B cell (primary cell): Measurements from ENCODE around the gene ELFN1. TPM values are rescaled to one million over a fixed set of nuclear protein-coding genes. Genes with fewer than 3 reads are reported as not detected.

Experiments used
- ATAC-seq: fragments of 200-7000 bp; cut with Tn5 transposase; one replicate; pipeline ENCODE4 v1.10.0; 2021; ENCODE audit warnings: low read depth, mild to moderate bottlenecking, moderate number of reproducible peaks, moderate library complexity
- CTCF ChIA-PET: fragments of 350-600 bp; sonication (Branson Sonifier 250); formaldehyde crosslinking; loops from one replicate; lab custom pipeline; 2021; ENCODE audit warnings: antibody characterized with exemption, inconsistent platforms; lab: Charles Lee
- POLR2A ChIA-PET: fragments of 350-600 bp; sonication (Branson Sonifier 250); formaldehyde crosslinking; loops from one replicate; lab custom pipeline; 2021; ENCODE audit warnings: antibody characterized with exemption; lab: Charles Lee
- DNase-seq: peaks from one replicate; pipeline ENCODE4 v3.0.0; 2013
- H2AFZ ChIP-seq: 2 replicates; pipeline ENCODE4 v1.6.1; 2012; ENCODE audit warnings: mild to moderate bottlenecking, low read depth, low read length; ENCODE audit not compliant: insufficient read depth, poor library complexity, severe bottlenecking
- H3K27ac ChIP-seq, 2 donors: 1 replicate in 1 of 2; 2 replicates in 1 of 2; pipeline ENCODE4 v1.5.1; 2012 to 2013; ENCODE audit warnings: low read length in 2 of 2, mild to moderate bottlenecking in 2 of 2, moderate library complexity in 1 of 2
- H3K27me3 ChIP-seq, 4 experiments: fragments of 200-600 bp in 1 of 4; sonication (generic) in 1 of 4; replicated peaks in 1 of 4; 1 replicate in 2 of 4; 2 replicates in 2 of 4; pipeline versions ENCODE4 v1.6.1 to v1.7.0; 2013 to 2016; ENCODE audit warnings: low read length in 3 of 4, mild to moderate bottlenecking in 2 of 4, mixed read lengths in 1 of 4, moderate library complexity in 1 of 4; ENCODE audit not compliant: insufficient read depth in 4 of 4, control insufficient read depth in 3 of 4; ENCODE audit errors: control extremely low read depth in 1 of 4
- H3K36me3 ChIP-seq, 2 experiments: replicated peaks in 1 of 2; 1 replicate in 1 of 2; 2 replicates in 1 of 2; pipeline versions ENCODE4 v1.6.1 to v1.7.1; 2013; ENCODE audit warnings: low read length in 1 of 2; ENCODE audit not compliant: insufficient read depth in 2 of 2, control insufficient read depth in 1 of 2; ENCODE audit errors: control extremely low read depth in 1 of 2, extremely low read depth in 1 of 2
- H3K4me1 ChIP-seq, 2 donors: fragments of 200-600 bp in 1 of 2; sonication (generic) in 1 of 2; 1 replicate in 1 of 2; 2 replicates in 1 of 2; pipeline versions ENCODE4 v1.5.1 to v1.6.1; 2013 to 2017; ENCODE audit warnings: low read length in 2 of 2; ENCODE audit not compliant: control insufficient read depth in 2 of 2, insufficient read depth in 2 of 2
- H3K4me2 ChIP-seq: replicated peaks from 2 replicates; pipeline ENCODE3; 2012; ENCODE audit warnings: mild to moderate bottlenecking, low read depth, low read length; ENCODE audit not compliant: poor library complexity, severe bottlenecking
- H3K4me3 ChIP-seq, 5 experiments: fragments of 200-600 bp in 1 of 5; sonication (generic) in 1 of 5; 1 replicate in 3 of 5; 2 replicates in 2 of 5; pipeline versions ENCODE4 v1.5.1 to v1.7.0; 2011 to 2016; ENCODE audit warnings: low read length in 4 of 5, mild to moderate bottlenecking in 4 of 5, low read depth in 2 of 5, control low read depth in 1 of 5, moderate library complexity in 1 of 5; ENCODE audit not compliant: insufficient read depth in 1 of 5; ENCODE audit errors: control extremely low read depth in 1 of 5, extremely low read depth in 1 of 5
- H3K79me2 ChIP-seq: fragments of 200-600 bp; sonication (generic); one replicate; pipeline ENCODE4 v1.6.0; 2016; ENCODE audit warnings: low read length; ENCODE audit not compliant: control insufficient read depth, insufficient read depth
- H3K9ac ChIP-seq: fragments of 200-600 bp; sonication (generic); 2 replicates; pipeline ENCODE4 v1.6.1; 2017; ENCODE audit warnings: mild to moderate bottlenecking, low read length, moderate library complexity
- H3K9me3 ChIP-seq, 3 donors: one replicate each; pipeline versions ENCODE4 v1.6.1 to v1.7.1; 2013; ENCODE audit warnings: low read length in 2 of 3; ENCODE audit not compliant: control insufficient read depth in 2 of 3, insufficient read depth in 1 of 3; ENCODE audit errors: control extremely low read depth in 1 of 3
- H4K20me1 ChIP-seq: 2 replicates; pipeline ENCODE4 v1.6.0; 2012; ENCODE audit warnings: mild to moderate bottlenecking, low read length; ENCODE audit not compliant: insufficient read depth, control insufficient read depth, poor library complexity, severe bottlenecking
- H3K27ac Mint-ChIP-seq: one replicate; pipeline ENCODE4 v1.8.0; 2021; ENCODE audit warnings: mixed read lengths
- H3K27me3 Mint-ChIP-seq: one replicate; pipeline ENCODE4 v1.8.0; 2021; ENCODE audit warnings: mixed read lengths
- H3K4me1 Mint-ChIP-seq: one replicate; pipeline ENCODE4 v1.8.0; 2021; ENCODE audit warnings: mixed read lengths
- H3K4me3 Mint-ChIP-seq: one replicate; pipeline ENCODE4 v1.8.0; 2021; ENCODE audit warnings: mixed read lengths
- H3K9me3 Mint-ChIP-seq: one replicate; pipeline ENCODE4 v1.8.0; 2022; ENCODE audit warnings: mixed read lengths; ENCODE audit not compliant: insufficient read depth
- EZH2 ChIP-seq: IDR thresholded peaks from 2 replicates; pipeline ENCODE4 v1.6.1; 2012; ENCODE audit warnings: borderline replicate concordance, low read depth, mild to moderate bottlenecking, moderate library complexity, low read length; ENCODE audit not compliant: insufficient read depth, poor library complexity, severe bottlenecking
- WGBS: methylation state at CpG from one replicate; pipeline ENCODE4 v1.1.5; 2013; ENCODE audit warnings: missing lambda C conversion rate; ENCODE audit not compliant: insufficient coverage; 5-methylcytosine and 5-hydroxymethylcytosine counted together
- intact Hi-C: fragments of 100-400 bp; cut with micrococcal nuclease; formaldehyde crosslinking; loops from one replicate; pipeline ENCODE4 v1.10.0; 2022
- polyA plus RNA-seq: library from polyadenylated mRNA; depleted of rRNA; stranded (reverse); fragments of >200 nt; gene quantifications from 2 replicates; pipeline ENCODE4 v1.2.3, GENCODE V29; 2012
- total RNA-seq, 2 donors: library from RNA; stranded (reverse); fragments of 120-200 nt in 1 of 2; gene quantifications; 1 replicate in 1 of 2; 2 replicates in 1 of 2; pipeline versions ENCODE4 v1.2.3 to v1.2.4, GENCODE V29; 2013 to 2022
- TF ChIP-seq, protein P1 (sequence below): fragments of 200-600 bp; IDR thresholded peaks from one replicate; pipeline ENCODE4 v1.8.0; 2022; ENCODE audit warnings: antibody characterized with exemption, mild to moderate bottlenecking

Gene ELFN1
- total and polyA plus RNA-seq, 2 donors (not counting 1 experiment from before 2014, with no cell fraction given) = 0.12 TPM; not detected in 1

DNA sequence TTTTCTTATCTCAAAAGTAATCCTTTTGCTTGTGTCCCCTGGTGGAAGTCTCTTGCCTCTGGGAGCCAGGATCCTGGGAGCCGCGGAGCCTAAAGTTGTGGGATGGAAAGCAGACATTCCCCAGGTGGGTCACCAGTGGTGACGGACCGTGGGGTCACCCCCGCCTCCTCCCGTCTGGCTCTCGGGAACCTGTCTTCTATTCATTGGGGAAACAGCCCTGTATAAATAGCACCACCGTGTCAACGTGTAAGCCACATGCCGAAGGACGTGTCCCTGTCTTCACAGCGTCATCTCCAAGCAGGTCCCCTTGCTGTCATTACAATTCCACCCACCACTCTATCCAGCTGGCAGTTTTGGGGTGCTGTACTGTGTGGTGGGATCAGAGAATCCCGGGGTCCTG is 87.5 kb downstream of the ELFN1 start:
- intact Hi-C loops = no loop called here
- 88% methylated on average over 7 of the region's 13 CpGs for WGBS
- no peak overlapping the region for H3K27ac Mint-ChIP-seq
- Histone ChIP-seq H3K36me3 (no peaks in the 10 kb centered on the region), H4K20me1 (no peaks in the 10 kb centered on the region), H2AFZ (no peak overlapping the region), H3K4me1 (peaks cover 14 to 23% of the 10 kb centered on the region in 2 donors), H3K4me3 (no peak overlapping the region), H3K27me3 (peaks cover 0 to 23% (median 7%) of the 10 kb centered on the region in 4 experiments), H3K27ac (no peak overlapping the region), H3K4me2 (no peak overlapping the region), H3K9me3 (peaks cover 0 to 36% (median 0%) of the 10 kb centered on the region in 3 donors), H3K9ac (no peak overlapping the region), H3K79me2 (no peaks in the 10 kb centered on the region)
- no peak for DNase-seq
- ChIA-PET POLR2A (no interaction called here), CTCF (interaction anchor here (0.9 kb wide), 1 partner anchor 10 kb away, joined by 3 read pairs; no protein-coding TSS in a partner anchor)
- H3K4me1 Mint-ChIP-seq = peaks cover 26% of the 10 kb centered on the region
- H3K4me3 Mint-ChIP-seq = no peak overlapping the region
- peaks cover 31% of the 10 kb centered on the region for H3K27me3 Mint-ChIP-seq
- no peaks in the 10 kb centered on the region for H3K9me3 Mint-ChIP-seq
- no peak for TF ChIP-seq EZH2
- TF ChIP-seq, protein P1, sequence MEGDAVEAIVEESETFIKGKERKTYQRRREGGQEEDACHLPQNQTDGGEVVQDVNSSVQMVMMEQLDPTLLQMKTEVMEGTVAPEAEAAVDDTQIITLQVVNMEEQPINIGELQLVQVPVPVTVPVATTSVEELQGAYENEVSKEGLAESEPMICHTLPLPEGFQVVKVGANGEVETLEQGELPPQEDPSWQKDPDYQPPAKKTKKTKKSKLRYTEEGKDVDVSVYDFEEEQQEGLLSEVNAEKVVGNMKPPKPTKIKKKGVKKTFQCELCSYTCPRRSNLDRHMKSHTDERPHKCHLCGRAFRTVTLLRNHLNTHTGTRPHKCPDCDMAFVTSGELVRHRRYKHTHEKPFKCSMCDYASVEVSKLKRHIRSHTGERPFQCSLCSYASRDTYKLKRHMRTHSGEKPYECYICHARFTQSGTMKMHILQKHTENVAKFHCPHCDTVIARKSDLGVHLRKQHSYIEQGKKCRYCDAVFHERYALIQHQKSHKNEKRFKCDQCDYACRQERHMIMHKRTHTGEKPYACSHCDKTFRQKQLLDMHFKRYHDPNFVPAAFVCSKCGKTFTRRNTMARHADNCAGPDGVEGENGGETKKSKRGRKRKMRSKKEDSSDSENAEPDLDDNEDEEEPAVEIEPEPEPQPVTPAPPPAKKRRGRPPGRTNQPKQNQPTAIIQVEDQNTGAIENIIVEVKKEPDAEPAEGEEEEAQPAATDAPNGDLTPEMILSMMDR = no peak
- no peak for ATAC-seq

GRCh38 chr7:1758028-1758858 is 88.2 kb downstream of the ELFN1 start:
- Mint-ChIP-seq H3K4me3 (no peak overlapping the region), H3K4me1 (peaks cover 20% of the 10 kb centered on the region), H3K27ac (no peak overlapping the region), H3K9me3 (no peaks in the 10 kb centered on the region), H3K27me3 (peaks cover 31% of the 10 kb centered on the region)
- TF ChIP-seq EZH2 = no peak
- H2AFZ ChIP-seq = no peak overlapping the region
- peaks cover 0 to 23% (median 7%) of the 10 kb centered on the region in 4 experiments for H3K27me3 ChIP-seq
- ChIA-PET CTCF (interaction anchor here (1.4 to 1.6 kb wide), 2 partner anchors 14 to 179 kb away, joined by 3 to 4 read pairs; no protein-coding TSS in a partner anchor), POLR2A (no interaction called here)
- H3K9ac ChIP-seq = no peak overlapping the region
- peaks cover 0 to 39% (median 3%) of the 10 kb centered on the region in 3 donors for H3K9me3 ChIP-seq
- H3K4me2 ChIP-seq = no peak overlapping the region
- H3K36me3 ChIP-seq = no peaks in the 10 kb centered on the region
- H3K4me3 ChIP-seq = no peak overlapping the region
- peaks cover 8 to 17% of the 10 kb centered on the region in 2 donors for H3K4me1 ChIP-seq
- H3K27ac ChIP-seq = no peak overlapping the region
- no peaks in the 10 kb centered on the region for H4K20me1 ChIP-seq
- intact Hi-C loops = no loop called here
- no peak for ATAC-seq
- no peak for DNase-seq
- H3K79me2 ChIP-seq = no peaks in the 10 kb centered on the region
- WGBS = 57% methylated on average over 11 of the region's 15 CpGs
